GM19438 (cell line): ENCODE results near the gene CARD11.

Source experiments
- ATAC-seq: cut with Tn5 transposase; IDR thresholded peaks from one replicate; pipeline ENCODE4 v1.9.1; 2021; ENCODE audit warnings: low read depth; ENCODE audit not compliant: unreplicated experiment

CARD11 gene

GRCh38 chr7:2861509-2861908 is 182.2 kb downstream of the CARD11 start:
- no peak for ATAC-seq

- no peak for ATAC-seq
Observed at GRCh38 chr7:2860627-2861133, 183.0 kb downstream of the CARD11 start.

- no peak for ATAC-seq
Observed at GRCh38 chr7:2859952-2860351, 183.7 kb downstream of the CARD11 start.

- ATAC-seq = no peak
Observed at GRCh38 chr7:2858621-2859020, 185.0 kb downstream of the CARD11 start.

- no peak for ATAC-seq
Observed at GRCh38 chr7:2856388-2857169, 187.1 kb downstream of the CARD11 start.
